Activated CD8-positive, alpha-beta memory T cell treated with anti-CD3 and anti-CD28 coated beads, Interleukin-2, amount 50 U/mL, for 1 hour (primary cell): ENCODE results near the gene SLC18B1.

Source experiments
- DNase-seq: peaks from one replicate; pipeline ENCODE4 v3.0.0-alpha.2; 2020; ENCODE audit errors: extremely low read depth

Gene SLC18B1

DNA sequence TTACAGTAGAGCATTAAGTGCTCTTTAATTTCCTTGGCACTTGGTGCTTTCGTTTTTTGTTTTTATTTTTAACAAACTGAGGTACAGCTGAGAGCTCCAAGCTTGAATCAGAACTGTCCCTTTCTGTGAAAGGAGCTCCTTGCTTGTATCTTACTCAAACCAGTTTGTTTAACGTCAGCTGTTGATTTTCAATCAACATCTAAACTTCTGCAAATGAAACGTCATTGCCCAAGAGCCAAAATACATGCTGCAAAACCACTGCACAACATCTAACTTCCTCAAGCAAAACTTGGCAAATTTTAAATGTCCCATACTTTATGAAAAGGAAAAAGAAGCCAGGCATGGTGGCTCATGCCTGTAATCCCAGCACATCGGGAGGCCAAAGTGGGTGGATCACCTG, 55.9 kb downstream of the SLC18B1 start:
- DNase-seq, result no peak

DNA sequence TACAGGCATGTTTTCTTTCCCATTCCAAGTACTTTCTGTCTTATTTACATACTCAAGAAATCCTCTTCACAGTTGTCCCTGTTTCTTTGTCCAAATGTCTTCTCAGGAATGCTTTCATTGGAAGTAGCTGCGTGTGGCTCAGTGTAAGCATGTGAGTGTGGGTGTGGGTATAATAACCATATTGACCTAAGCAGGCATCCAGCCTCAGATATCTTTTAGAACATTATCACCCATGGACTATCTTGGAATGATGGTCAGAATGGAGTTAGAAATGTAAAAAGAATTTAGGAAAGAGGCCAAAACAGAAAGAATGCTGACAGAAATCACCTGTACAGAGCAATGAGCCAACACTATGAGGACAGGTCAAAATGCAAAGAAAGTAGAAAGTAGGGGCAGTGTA, 57.2 kb downstream of the SLC18B1 start:
- no peak for DNase-seq

DNA sequence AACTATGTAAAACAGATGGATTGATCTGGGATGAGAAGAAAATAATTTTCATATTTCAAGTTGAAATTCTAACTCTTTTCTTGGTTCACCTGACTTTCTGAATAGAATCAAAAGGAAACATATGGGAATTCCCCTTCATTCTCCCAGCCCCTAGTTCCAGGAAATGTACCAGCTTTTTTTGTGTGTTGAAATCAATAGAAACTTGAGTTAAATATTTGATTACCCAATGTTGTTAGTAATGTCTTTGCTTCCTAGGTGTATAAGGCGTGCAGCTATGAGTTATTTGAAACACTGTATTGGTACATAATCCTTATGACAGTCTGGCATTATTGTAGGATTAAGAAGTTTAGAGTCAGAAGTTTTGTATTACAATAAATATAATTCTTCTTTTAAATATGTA, 62.2 kb downstream of the SLC18B1 start:
- DNase-seq, result no peak

DNA sequence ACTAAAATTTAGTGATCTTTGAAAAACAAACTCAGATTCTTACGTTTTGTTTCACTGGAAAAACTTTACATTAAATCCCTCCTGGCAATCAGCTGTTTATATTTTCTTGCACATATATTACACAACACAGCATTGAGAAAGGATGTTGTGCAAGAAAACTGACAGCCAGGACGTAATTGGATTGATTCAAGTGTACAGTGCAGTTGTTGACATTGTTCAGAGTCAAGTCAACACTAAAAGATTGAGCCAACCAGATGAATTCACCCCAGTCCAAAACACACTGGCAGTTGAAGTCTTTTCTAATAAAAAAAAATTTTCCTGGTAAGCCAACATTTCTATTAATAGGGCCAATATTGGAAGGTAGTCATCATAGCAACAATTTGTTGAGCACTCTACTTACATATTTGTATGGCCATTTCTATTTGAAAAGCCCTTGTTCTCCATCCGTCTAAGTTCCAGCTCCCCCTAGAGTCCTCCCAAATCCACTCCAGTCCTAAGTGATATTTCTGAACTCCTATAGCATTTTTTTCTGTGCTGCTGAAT, 63.7 kb downstream of the SLC18B1 start:
- no peak for DNase-seq

DNA sequence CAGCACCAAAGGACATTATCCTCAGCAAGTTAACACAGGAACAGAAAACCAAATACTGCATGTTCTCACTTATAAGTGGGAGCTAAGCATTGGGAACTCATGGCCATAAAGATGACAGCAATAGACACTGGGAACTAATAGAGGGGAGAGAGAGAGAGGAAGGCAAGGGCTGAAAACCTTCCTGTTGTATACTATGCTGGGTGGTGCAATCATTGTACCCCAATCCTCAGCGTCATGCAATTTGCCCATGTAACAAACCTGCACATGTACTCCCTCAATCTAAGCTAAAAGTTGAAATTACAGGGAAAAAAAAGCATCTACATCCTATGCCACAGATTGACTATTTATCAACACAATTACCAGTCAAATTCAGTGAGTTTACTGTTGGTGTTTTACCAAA, 64.6 kb downstream of the SLC18B1 start:
- no peak for DNase-seq

DNA sequence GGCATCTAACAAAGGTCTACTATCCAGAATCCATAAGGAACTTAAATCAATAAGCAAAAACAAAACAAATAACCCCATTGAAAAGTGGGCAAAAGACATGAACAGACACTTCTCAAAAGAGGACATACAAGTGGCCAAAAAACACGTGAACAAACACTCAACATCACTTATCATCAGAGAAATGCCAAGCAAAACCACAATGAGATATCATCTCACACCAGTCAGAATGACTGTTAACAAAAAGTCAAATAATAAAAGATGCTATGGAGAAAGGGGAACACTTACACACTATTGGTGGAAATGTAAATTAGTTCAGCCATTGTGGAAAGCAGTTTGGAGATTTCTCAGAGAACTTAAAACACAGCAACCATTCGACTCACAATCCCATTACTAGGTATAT, 65.2 kb downstream of the SLC18B1 start:
- no peak for DNase-seq

DNA sequence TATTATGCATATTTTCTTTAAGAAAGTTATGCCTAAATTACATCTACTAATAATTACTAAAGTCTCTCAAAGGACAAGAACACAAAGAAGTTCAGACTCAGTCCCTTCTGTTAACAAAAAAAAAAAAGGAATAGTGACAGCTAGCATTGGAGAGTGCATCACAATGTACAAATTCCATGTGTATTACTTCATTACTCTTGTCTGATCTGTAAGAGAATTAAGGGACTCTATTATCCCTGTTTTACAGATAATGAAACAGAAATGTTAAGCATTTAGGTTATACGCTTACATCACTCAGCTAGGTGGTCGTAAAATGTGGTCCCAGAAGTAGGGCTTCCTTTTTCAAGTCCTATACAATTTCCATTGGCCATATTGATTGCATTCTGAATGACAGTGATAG, 67.4 kb downstream of the SLC18B1 start:
- no peak for DNase-seq

DNA sequence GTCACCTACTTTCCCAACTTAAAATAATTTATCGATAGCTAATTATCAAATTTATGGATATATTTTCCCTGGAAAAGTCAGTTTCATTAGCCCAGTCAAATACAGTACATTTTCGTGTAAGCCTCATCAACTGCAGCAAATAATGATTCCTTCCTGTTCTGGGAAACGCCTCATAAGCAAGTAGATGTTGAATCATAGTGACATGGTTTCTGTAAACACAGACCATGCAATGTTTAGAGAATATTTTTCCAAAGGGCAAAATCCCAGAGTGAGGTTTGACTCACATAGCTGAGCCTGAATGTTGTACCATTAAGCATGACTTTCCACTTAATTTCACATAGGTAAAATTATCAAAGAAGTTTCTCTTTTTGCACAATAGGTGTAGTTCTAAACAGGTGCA, 67.9 kb downstream of the SLC18B1 start:
- DNase-seq, result no peak

DNA sequence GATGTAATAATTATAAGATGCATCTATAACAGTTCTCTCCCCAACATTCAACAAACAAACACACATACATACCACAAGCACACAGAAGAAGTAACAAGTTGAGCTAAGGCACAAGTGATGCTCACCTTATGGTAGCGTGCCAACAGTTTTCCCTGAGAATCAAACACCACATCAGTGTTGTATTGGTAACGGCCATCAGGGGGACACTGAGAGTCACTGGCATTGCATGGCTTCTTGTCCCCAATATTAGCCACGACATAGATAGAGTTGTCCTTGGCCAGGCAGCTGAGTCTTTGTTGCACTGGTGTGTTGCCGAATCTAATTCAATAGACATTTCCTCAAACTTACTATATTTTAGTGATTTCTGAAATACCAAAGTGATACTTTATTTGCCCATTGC, 69.8 kb downstream of the SLC18B1 start:
- DNase-seq, result no peak

DNA sequence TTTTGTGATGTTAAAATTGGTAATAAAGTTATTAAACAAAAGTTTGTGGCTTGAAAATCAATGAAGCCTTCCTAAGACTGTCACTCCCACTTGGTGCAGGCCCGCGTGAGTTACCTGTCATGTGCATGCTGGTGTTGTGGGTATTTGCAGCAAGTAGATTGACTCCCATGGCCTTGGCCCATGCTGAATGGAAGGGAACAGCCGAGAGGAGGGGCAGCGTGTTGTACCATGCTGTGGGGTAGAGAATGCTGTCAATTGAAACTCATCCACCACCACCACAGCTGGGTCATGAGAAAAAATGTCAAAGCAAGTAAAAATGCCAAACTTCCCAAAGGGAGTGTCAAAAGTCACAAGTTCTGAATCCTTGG, 71.8 kb downstream of the SLC18B1 start:
- no peak for DNase-seq

DNA sequence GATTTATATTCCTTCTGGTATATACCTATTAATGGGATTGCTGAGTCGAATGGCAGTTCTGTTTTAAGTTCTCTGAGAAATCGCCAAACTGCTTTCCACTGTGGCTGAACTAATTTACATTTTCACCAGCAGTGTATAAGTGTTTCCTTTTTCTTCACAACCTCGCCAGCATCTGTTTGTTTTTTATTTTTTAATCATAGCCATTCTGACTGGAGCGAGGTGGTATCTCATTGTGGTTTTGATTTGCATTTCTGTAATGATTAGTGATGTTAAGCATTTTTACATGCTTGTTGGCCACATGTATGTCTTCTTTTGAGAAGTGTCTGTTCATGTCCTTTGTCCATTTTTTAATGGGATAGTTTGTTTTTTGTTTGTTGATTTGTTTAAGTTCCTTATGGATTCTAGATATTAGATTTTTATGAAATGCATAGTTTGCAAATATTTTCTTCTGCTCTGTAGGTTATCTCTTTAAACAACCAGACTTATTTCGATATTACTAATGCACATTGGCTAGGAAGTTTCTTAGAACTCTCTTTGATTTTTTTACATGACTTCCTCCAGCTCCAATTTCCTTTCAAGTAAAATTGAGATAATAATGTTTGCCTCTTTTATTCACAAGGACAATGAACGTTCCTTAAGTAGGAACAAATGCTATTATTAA, 72.4 kb downstream of the SLC18B1 start:
- DNase-seq, result no peak

DNA sequence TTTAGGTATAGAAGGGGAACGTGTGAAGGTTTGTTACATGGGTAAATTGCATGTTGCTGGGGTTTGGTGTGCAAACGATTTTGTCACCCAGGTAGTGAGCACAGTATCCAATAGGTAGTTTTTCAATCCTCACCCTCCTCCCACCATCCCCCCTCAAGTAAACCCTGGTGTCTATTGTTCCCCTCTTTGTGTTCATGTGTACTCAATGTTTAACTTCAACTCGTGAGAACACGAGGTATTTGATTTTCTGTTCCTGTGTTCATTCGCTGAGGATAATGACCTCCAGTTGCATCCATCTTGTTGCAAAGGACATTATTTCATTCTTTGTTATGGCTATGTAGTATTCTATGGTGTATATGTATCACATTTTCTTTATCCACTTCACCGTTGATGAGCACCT, 73.0 kb downstream of the SLC18B1 start:
- DNase-seq, result no peak

DNA sequence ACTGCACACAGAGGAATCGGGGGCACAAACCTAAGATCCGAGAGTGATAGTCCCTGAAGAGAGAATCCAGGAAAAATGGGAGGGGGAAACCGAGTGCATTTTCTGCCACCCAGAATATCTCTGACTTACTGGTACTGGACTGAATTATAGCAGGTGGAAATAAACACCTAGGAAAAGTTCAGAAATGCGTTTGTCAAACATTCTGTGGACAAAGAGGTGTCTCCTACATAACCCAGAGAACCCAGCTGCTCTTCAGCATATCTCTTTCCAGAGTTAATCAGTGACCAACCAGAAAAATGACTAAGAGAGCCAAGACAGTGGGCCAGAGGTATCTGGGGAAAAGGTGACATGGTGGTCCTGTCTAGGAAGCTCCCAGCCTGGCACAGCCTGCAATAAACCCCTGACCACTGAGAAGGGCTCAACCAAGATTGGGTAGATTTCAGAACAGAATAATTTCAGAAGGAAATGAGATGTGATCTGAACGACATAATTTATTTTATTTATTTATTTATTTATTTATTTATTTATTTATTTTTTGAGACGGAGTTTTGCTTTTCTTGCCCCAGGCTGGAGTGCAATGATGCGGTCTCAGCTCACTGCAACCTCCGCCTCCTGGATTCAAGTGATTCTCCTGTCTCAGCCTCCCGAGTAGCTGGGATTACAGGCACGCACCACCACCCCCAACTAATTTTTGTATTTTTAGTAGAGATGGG, 78.5 kb downstream of the SLC18B1 start:
- no peak for DNase-seq
